CD4-positive, alpha-beta T cell treated with Interleukin-1 beta for 1 hour (primary cell): Measurements from ENCODE around the gene LRRIQ1.
"Not testable (repeated sequence)": the region's sequence is repeated elsewhere in the genome, so short reads cannot be mapped to it uniquely, and the experiment has no call there.

Source experiments
- DNase-seq, 2 donors: peaks; one replicate each; pipeline ENCODE4 v3.0.0-alpha.2; 2020 to 2022

LRRIQ1 gene

GRCh38 chr12:85203809-85204208 is 167.7 kb downstream of the LRRIQ1 start:
- not testable (repeated sequence) for DNase-seq

DNA sequence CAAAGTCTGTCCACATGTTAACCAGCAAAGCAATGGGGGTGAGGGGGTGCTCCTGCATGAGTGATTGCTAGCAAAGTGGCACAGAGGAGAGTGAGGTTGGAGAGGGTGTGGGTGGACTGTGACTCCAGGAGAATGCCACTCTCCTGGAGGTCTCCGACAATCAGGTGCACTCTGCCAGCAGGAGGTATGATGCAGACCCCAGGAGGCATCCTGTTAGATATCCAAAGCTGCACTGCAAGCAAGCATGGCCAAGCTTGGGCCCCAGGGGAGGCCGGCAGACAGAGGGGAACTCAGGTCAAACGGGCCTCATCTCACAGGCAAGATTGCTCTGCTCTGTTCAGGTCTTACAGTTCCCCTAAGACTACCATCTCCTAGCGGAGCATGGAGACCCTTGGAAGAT is 170.4 kb downstream of the LRRIQ1 start:
- DNase-seq: no peak

GRCh38 chr12:85224339-85224738 is 188.2 kb downstream of the LRRIQ1 start:
- not testable (repeated sequence) for DNase-seq

DNA sequence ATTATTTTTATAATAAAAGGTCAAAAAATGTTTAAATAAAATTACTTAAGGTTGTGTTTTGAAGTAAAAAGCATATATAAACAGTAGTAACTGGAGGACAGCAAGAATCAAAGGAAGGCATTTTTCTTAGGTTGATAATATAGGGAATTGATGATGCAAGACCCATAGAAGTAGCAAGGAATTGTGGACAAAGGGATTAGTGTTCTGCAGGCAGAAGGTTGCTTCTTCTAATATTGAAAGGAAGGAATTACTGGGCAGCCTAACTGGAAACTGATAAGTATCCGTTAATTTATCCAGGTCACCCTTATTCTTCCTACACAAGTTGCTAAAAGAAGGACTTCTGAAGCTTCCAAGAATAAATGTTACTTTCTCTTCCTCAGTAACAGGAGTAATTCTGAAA is 189.3 kb downstream of the LRRIQ1 start:
- no peak for DNase-seq

GRCh38 chr12:85237327-85237726 is 201.2 kb downstream of the LRRIQ1 start:
- DNase-seq: no peak

DNA sequence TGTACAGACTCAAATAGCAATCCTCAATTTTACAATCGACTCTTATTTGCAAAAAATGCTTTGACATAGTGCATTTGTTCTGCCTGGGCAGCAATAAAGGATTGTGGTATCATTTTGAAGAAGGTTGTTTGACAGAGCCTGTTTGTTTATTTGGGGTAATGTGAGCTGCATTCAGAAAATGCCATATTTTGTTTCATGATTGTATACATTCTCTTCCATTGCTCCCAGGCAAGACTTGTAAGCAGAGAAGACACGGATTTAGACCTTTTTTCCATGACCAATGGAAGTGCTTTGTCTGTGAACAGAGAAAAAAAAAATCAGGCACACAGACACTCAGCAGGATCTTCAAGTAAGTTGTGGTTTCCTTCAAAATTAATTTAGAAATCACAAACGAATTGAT is 208.4 kb downstream of the LRRIQ1 start:
- DNase-seq: no peak

- DNase-seq: no peak
Observed at GRCh38 chr12:85253853-85254252, 217.7 kb downstream of the LRRIQ1 start.

DNA sequence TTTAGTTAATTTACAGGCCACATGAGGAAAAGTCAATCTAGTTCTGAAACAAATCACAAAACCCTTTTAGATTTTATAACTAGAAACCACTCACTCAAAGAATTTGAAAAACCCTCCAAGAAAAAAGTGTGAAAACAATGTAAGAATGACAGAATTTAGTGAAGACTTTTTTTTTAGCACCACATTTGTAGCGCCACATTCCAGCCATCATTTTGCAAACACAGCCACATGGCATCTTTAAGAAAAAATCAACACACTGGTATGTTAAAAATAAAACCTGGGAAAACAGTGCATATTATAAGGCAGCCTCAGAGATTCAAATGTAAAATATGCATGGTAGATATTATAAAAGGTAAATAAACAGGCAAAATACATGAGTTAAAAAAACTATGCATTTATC is 221.5 kb downstream of the LRRIQ1 start:
- DNase-seq: no peak

- DNase-seq: no peak
Observed at GRCh38 chr12:85260447-85260846, 224.3 kb downstream of the LRRIQ1 start.

GRCh38 chr12:85260896-85261295 is 224.7 kb downstream of the LRRIQ1 start:
- no peak for DNase-seq

DNA sequence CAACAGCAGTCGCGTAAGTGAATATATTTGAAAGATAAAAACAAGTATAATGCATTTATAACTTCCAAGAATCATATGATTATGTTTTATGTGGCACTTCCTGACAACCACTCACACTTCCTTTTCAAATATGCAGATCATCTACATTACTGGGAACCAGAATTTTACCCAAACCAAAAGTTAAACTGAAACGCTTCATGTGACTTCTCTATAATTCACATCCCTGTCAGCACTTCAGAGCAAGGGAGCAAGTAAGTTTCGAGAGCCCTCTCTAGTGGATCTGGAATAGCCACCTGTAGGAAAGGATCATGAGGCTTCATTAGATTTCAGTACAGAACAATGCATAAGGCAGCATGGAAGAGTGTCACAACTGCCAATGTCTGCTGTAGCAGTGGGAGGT is 230.2 kb downstream of the LRRIQ1 start:
- DNase-seq: no peak

GRCh38 chr12:85273381-85274314 is 237.5 kb downstream of the LRRIQ1 start:
- DNase-seq: no peak

- DNase-seq: no peak
Observed at GRCh38 chr12:85274315-85274651, 238.1 kb downstream of the LRRIQ1 start.

DNA sequence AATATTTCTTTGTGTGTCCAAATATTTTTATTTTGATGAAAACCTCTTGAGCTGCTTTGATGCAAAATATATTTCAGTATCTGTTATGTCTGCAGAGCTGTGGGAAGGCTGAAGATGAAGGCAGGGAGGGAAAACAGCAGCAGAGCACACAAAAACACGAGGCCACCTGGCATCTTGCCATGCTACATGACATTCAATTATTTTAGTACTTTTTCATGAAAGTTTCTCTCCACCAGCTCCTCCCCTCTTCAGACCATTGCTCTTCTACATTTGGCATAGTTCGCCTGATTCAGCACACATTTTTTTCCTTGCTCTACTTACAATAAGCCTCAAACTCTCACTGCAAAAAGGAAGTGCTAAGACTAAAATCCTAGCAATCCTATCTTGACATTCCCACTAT is 239.2 kb downstream of the LRRIQ1 start:
- no peak for DNase-seq

GRCh38 chr12:85277191-85277590 is 241.0 kb downstream of the LRRIQ1 start:
- DNase-seq: no peak

DNA sequence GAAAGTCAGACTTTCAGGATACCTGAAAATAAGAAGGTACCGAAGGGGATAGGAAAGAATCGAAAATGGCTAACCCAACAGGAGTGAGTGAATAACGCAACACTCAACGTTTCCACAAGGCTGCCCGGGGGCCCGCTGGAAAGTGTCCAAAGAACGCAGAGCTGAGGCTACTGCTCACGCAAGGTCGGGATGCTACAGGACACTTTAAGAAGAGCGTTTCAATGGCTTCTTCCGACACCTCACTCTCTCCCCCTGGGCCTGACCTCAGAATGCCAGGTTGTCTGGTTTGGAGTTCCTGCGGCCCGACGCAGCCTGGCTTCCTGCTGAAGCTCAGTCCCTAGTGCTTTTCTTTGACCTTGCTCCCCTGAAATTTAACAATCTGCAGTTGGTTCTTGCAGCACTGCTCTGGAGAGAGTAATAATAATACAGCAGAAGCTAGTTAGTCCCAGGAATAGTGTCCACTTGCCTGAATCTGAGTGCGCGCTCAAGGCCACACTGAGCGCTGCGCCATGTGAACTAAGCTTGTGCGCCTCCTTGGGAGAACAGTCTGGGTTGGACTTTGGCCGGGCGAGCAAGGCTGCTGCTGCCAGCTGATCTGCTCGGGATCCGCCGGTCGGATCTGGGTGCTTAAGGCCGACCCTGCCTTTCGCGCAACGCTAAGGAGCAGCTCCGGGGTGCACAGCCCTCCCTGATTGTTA is 241.9 kb downstream of the LRRIQ1 start:
- no peak for DNase-seq

- DNase-seq: no peak
Observed at GRCh38 chr12:85278598-85279448, 242.7 kb downstream of the LRRIQ1 start.

GRCh38 chr12:85279449-85280164 is 243.5 kb downstream of the LRRIQ1 start:
- DNase-seq: no peak

DNA sequence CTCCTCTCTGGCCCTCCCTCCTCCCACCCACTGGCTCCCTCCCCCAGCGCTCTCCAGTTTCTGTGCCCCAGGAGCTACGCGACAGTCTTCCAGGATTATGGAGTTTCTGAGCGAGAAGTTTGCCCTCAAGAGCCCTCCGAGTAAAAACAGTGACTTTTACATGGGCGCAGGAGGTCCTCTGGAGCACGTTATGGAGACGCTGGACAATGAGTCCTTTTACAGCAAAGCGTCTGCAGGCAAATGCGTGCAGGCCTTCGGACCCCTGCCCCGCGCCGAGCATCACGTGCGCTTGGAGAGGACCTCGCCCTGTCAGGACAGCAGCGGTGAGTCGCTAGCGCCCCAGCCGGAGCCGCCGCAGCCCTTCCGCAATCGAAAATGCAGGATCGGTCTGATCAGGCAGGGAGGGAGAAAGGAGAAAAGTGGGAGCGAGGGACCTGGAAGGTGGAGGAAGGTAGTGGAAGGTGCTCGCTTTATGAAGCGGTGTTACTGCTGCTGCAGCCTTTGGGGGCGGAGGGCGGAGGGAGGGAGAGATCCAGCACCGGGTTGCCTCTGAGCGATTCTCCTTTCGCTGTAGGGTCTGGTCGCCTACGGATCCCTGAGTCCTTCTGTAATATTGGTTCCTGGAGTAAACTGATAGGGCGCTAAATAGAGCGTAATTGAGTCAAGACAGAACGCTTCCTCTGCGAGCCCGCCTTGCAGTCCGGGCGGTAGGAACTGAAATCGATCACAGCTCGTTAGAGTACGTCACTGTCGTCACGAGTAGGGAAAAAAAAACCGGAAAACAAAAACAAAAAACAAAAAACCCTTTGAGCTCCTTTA is 244.2 kb downstream of the LRRIQ1 start, which contains the start of gene ALX1:
ALX1 (plus strand) TSS at position 56 of the 819 bp plus-strand sequence; CDS start at position 98, 42 bp downstream.
- DNase-seq: no peak

- DNase-seq: no peak
Observed at GRCh38 chr12:85280984-85281630, 245.0 kb downstream of the LRRIQ1 start.
